ENCODE data around the gene RAB11FIP4.

DNA sequence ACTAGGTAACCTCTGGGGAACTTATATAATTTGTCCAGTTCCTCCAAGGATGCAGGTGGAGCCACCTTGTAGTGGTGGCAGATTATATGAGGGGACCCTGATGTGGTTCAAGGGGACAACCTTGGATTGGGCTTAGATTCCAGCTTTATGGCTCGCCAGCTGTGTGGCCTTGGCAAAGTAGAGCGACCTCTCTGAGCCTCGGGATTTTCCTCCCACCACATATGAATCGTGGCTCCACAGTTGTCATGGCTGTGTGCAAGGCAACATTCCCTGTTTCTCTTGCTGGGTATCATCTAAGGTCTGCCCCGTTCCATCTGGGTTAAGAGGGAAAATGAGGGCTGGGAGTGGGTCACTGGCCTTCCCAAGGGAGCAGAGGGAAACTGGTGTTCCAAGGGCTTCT, 104.6 kb downstream of the RAB11FIP4 start:
- TF ChIP-seq, protein P1, sequence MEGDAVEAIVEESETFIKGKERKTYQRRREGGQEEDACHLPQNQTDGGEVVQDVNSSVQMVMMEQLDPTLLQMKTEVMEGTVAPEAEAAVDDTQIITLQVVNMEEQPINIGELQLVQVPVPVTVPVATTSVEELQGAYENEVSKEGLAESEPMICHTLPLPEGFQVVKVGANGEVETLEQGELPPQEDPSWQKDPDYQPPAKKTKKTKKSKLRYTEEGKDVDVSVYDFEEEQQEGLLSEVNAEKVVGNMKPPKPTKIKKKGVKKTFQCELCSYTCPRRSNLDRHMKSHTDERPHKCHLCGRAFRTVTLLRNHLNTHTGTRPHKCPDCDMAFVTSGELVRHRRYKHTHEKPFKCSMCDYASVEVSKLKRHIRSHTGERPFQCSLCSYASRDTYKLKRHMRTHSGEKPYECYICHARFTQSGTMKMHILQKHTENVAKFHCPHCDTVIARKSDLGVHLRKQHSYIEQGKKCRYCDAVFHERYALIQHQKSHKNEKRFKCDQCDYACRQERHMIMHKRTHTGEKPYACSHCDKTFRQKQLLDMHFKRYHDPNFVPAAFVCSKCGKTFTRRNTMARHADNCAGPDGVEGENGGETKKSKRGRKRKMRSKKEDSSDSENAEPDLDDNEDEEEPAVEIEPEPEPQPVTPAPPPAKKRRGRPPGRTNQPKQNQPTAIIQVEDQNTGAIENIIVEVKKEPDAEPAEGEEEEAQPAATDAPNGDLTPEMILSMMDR (conservative IDR thresholded peaks at IDR 0.05 in 1 of 2, IDR thresholded peaks at IDR 0.05 in 1 of 2; ENCODE audit: low read depth in 1 of 2, low read length in 2 of 2) = no peak
- no peak for TF ChIP-seq EZH2 (IDR thresholded peaks at IDR 0.05; ENCODE audit: low read length, missing control alignments)
